HCT116 (cell line): Measurements from ENCODE around the gene GNAI2.

ENCODE experiments used
- ATF3 ChIP-seq: IDR thresholded peaks from 2 replicates; pipeline ENCODE4 v1.6.1; 2012
- CTCF ChIP-seq, 3 experiments: fragments of 200-600 bp in 1 of 3; sonication (generic) in 1 of 3; IDR thresholded peaks in 2 of 3; conservative IDR thresholded peaks in 1 of 3; 2 replicates each; pipeline ENCODE4 v1.5.1; 2012 to 2017; ENCODE audit warnings: low read depth in 2 of 3, low read length in 2 of 3, antibody characterized with exemption in 1 of 3, borderline replicate concordance in 1 of 3, control low read depth in 1 of 3, mild to moderate bottlenecking in 1 of 3, mixed read lengths in 1 of 3, mixed run types in 1 of 3, moderate library complexity in 1 of 3; ENCODE audit not compliant: insufficient read depth in 1 of 3
- ELF1 ChIP-seq: IDR thresholded peaks from 2 replicates; pipeline ENCODE4 v1.6.1; 2012; ENCODE audit warnings: low read depth, borderline replicate concordance
- EZH2 ChIP-seq: fragments of 200-600 bp; sonication (generic); IDR thresholded peaks from 2 replicates; pipeline ENCODE4 v1.6.1; 2017; ENCODE audit warnings: antibody characterized with exemption, mixed run types
- MAX ChIP-seq: IDR thresholded peaks from 2 replicates; pipeline ENCODE4 v1.6.1; 2012
- POLR2AphosphoS5 ChIP-seq: IDR thresholded peaks from 2 replicates; pipeline ENCODE4 v1.6.1; 2011; ENCODE audit warnings: mild to moderate bottlenecking, low read depth, low read length, moderate library complexity
- REST ChIP-seq: IDR thresholded peaks from 2 replicates; pipeline ENCODE4 v1.6.1; 2012; ENCODE audit warnings: low read depth
- YY1 ChIP-seq: IDR thresholded peaks from 2 replicates; pipeline ENCODE4 v1.6.1; 2011; ENCODE audit warnings: low read length, low read depth, moderate library complexity, mild to moderate bottlenecking; ENCODE audit not compliant: insufficient replicate concordance; ENCODE audit errors: extremely low read depth
- ZFX ChIP-seq: fragments of 450-650 bp; IDR thresholded peaks from 2 replicates; pipeline ENCODE4 v1.6.1; 2017
- ZNF274 ChIP-seq: fragments of 200-500 bp; sonication (Bioruptor generic); IDR thresholded peaks from 2 replicates; pipeline ENCODE4 v1.6.1; 2014; ENCODE audit warnings: mild to moderate bottlenecking, low read depth, low read length, inconsistent platforms

- TF ChIP-seq ELF1 (no peak), CTCF (IDR thresholded peaks at IDR 0.05 in 2 of 3, conservative IDR thresholded peaks at IDR 0.05 in 1 of 3; ENCODE audit: borderline replicate concordance in 1 of 3, insufficient read depth in 1 of 3, low read depth in 2 of 3, low read length in 2 of 3) (no peak), POLR2AphosphoS5 (no peak), ZNF274 (no peak), REST (no peak), MAX (no peak), ATF3 (no peak), ZFX (no peak), EZH2 (no peak), YY1 (no peak)
These were observed 39.7 kb upstream of the GNAI2 start for GRCh38 chr3:50196253-50196801.
